K562 (cell line): ENCODE results near the gene GPC2. TPM values are rescaled to one million over a fixed set of nuclear protein-coding genes. Genes with fewer than 3 reads are reported as not detected.
A peak's percentile ranks its signal among the peaks of the same experiment; 100 is the strongest.

Source experiments
- AFF1 ChIP-seq, 2 experiments: fragments of 450-650 bp; IDR thresholded peaks; 2 replicates each; pipeline ENCODE4 v1.6.1; 2018; ENCODE audit warnings: mild to moderate bottlenecking in 2 of 2, low read depth in 1 of 2; ENCODE audit not compliant: partially characterized antibody in 2 of 2
- ARID3A ChIP-seq: IDR thresholded peaks from 2 replicates; pipeline ENCODE4 v1.6.1; 2012; ENCODE audit warnings: low read depth, low read length, improper control_type of control experiment, borderline replicate concordance
- ASH1L ChIP-seq: fragments of 450-650 bp; IDR thresholded peaks from 2 replicates; pipeline ENCODE4 v1.6.1; 2018; ENCODE audit warnings: borderline replicate concordance, mild to moderate bottlenecking, low read depth; ENCODE audit not compliant: partially characterized antibody
- ATF1 ChIP-seq, 2 experiments: fragments of 450-650 bp in 1 of 2; IDR thresholded peaks; 2 replicates each; pipeline ENCODE4 v1.6.1; 2016; ENCODE audit warnings: missing compliant biosample characterization in 1 of 2, missing genetic modification characterization in 1 of 2
- BCOR ChIP-seq: fragments of 450-650 bp; IDR thresholded peaks from 2 replicates; pipeline ENCODE4 v1.6.1; 2016
- CREM ChIP-seq: IDR thresholded peaks from 2 replicates; pipeline ENCODE4 v1.6.1; 2014; ENCODE audit warnings: antibody characterized with exemption, low read depth
- CSDE1 ChIP-seq, 2 experiments: fragments of 450-650 bp; IDR thresholded peaks; 2 replicates each; pipeline ENCODE4 v1.6.1; 2016; ENCODE audit warnings: mild to moderate bottlenecking in 1 of 2
- DNMT1 ChIP-seq: fragments of 450-650 bp; IDR thresholded peaks from 2 replicates; pipeline ENCODE4 v1.6.1; 2016; ENCODE audit warnings: antibody characterized with exemption, mild to moderate bottlenecking
- KAT7 ChIP-seq: sonication (generic); formaldehyde crosslinking; IDR thresholded peaks from 2 replicates; pipeline ENCODE4 v1.8.0; 2022; ENCODE audit warnings: missing genetic modification reagents, mild to moderate bottlenecking, borderline replicate concordance
- KLF6 ChIP-seq: fragments of 250-450 bp; sonication (Bioruptor Pico); IDR thresholded peaks from 2 replicates; pipeline ENCODE4 v1.4.0; 2020; ENCODE audit warnings: mild to moderate bottlenecking, moderate library complexity, borderline replicate concordance
- MEF2D ChIP-seq: conservative IDR thresholded peaks from 2 replicates; pipeline ENCODE4 v1.6.1; 2016; ENCODE audit warnings: low read depth, missing genetic modification characterization, missing compliant biosample characterization
- NFATC3 ChIP-seq: fragments of 450-650 bp; IDR thresholded peaks from 2 replicates; pipeline ENCODE4 v1.6.1; 2017; ENCODE audit warnings: mild to moderate bottlenecking
- NR2C1 ChIP-seq, 2 experiments: fragments of 450-650 bp; IDR thresholded peaks; 2 replicates each; pipeline ENCODE4 v1.6.1; 2017; ENCODE audit warnings: mild to moderate bottlenecking in 2 of 2, antibody characterized with exemption in 1 of 2, inconsistent platforms in 1 of 2, missing compliant biosample characterization in 1 of 2, missing genetic modification characterization in 1 of 2
- ZNF592 ChIP-seq: fragments of 450-650 bp; IDR thresholded peaks from 2 replicates; pipeline ENCODE4 v1.6.1; 2017; ENCODE audit warnings: antibody characterized with exemption, mild to moderate bottlenecking
- polyA plus RNA-seq, 8 experiments: library from polyadenylated mRNA; depleted of rRNA in 4 of 8; stranded (reverse) in 5 of 8; unstranded in 3 of 8; fragments of >200 nt; fragmentation: Nextera tagmentation in 2 of 8; fragmentation: Illumina TruSeq in 1 of 8; extraction: Ambion mirVana in 2 of 8; extraction: Trizol in 1 of 8; gene quantifications; 2 replicates each; pipeline versions ENCODE4 v1.2.1 to v1.2.3, GENCODE V29; 2011 to 2014; ENCODE audit warnings: inconsistent platforms in 1 of 8, missing spikeins in 1 of 8
- total RNA-seq, 7 experiments: library from RNA; depleted of rRNA in 6 of 7; stranded (reverse); fragments of >200 nt in 6 of 7; fragmentation: Illumina TruSeq in 2 of 7; extraction: Trizol in 2 of 7; gene quantifications; 2 replicates each; pipeline versions ENCODE4 v1.2.1 to v1.2.3, GENCODE V29; 2011 to 2021; ENCODE audit warnings: low replicate concordance in 1 of 7
- TF ChIP-seq, protein P1 (sequence below): sonication (generic); formaldehyde crosslinking; IDR thresholded peaks from 2 replicates; pipeline ENCODE4 v1.8.1; 2022; ENCODE audit warnings: missing genetic modification reagents

The GPC2 gene
- total and polyA plus RNA-seq, 9 of the 15 experiments (the other 6 are each of a cell fraction or from before 2014, with no cell fraction given) = 0.06 to 7.7 (median 1.4) TPM; not detected in 1

DNA sequence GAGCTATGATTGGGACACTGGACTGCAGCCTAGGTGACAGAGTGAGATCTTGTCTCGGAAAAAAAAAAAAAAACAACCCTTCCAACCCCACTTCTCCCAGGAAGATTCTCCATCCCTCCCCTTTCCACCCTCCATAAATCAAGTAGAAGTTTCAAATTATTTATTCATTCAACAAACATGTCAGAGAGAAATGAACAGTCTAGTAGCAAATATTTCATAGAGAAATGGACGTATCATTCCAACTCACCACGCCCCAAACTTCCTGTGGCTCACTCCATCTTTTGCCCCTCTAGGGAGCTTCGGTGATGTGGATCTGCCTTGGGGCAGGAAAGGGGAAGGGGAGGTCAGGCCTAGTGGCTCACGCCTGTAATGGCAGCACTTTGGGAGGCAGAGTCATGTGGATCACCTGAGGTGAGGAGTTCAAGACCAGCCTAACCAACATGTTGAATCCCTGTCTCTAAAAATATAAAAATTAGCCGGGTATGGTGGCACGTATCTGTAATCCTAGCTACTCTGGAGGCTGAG is 18.0 kb downstream of the GPC2 start (continued):
- peak in 1 of 2 experiments; percentile 52 for TF ChIP-seq AFF1 (IDR thresholded peaks at IDR 0.05; ENCODE audit: low read depth in 1 of 2, partially characterized antibody in 2 of 2)
- TF ChIP-seq ASH1L = no peak
- TF ChIP-seq ATF1 (CRISPR knock-in tag; IDR thresholded peaks at IDR 0.05) = no peak
- TF ChIP-seq ATF1 (tag; IDR thresholded peaks at IDR 0.05) = no peak; the same call in 1 of the 2 replicates
- TF ChIP-seq CSDE1 (IDR thresholded peaks at IDR 0.05) = 0 out of 4 replicates have a peak, but pooled peaks of 1 of the 2 experiments have one; percentile 49
- 0 out of 2 replicates have a peak, but pooled peaks have one; percentile 9 for TF ChIP-seq CREM
- 0 out of 2 replicates have a peak, but pooled peaks have one; percentile 18 for TF ChIP-seq NR2C1 (IDR thresholded peaks at IDR 0.05)
- TF ChIP-seq NR2C1 (tag; IDR thresholded peaks at IDR 0.05) = no peak
- TF ChIP-seq ARID3A = no peak
- TF ChIP-seq MEF2D (tag) = 0 out of 2 replicates have a peak, but pooled peaks have one; percentile 12
- TF ChIP-seq BCOR = peak; percentile 42; the same call in 1 of the 2 replicates
- no peak for TF ChIP-seq KAT7 (CRISPR knock-in tag)
- no peak for TF ChIP-seq ZNF592
- TF ChIP-seq, protein P1, sequence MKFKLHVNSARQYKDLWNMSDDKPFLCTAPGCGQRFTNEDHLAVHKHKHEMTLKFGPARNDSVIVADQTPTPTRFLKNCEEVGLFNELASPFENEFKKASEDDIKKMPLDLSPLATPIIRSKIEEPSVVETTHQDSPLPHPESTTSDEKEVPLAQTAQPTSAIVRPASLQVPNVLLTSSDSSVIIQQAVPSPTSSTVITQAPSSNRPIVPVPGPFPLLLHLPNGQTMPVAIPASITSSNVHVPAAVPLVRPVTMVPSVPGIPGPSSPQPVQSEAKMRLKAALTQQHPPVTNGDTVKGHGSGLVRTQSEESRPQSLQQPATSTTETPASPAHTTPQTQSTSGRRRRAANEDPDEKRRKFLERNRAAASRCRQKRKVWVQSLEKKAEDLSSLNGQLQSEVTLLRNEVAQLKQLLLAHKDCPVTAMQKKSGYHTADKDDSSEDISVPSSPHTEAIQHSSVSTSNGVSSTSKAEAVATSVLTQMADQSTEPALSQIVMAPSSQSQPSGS (CRISPR knock-in tag) = no peak
- 0 out of 2 replicates have a peak, but pooled peaks have one; percentile 44 for TF ChIP-seq DNMT1
- 0 out of 2 replicates have a peak, but pooled peaks have one; percentile 31 for TF ChIP-seq NFATC3
- no peak for TF ChIP-seq KLF6 (CRISPR knock-in tag)
